PFSK-1 (cell line): ENCODE data around the gene RAP1GAP.

Experiments used
- FOXP2 ChIP-seq: optimal IDR thresholded peaks from 2 replicates; pipeline ENCODE3; 2011; ENCODE audit warnings: borderline replicate concordance, control low read depth, inconsistent platforms; ENCODE audit not compliant: insufficient read depth; ENCODE audit errors: extremely low read length, extremely low read depth
- POLR2AphosphoS5 ChIP-seq: IDR thresholded peaks from 2 replicates; pipeline ENCODE4 v1.6.1; 2012; ENCODE audit warnings: low read depth, mild to moderate bottlenecking, control low read depth, low read length, moderate library complexity
- SIN3A ChIP-seq: IDR thresholded peaks from 2 replicates; pipeline ENCODE4 v1.6.1; 2012; ENCODE audit warnings: mild to moderate bottlenecking, low read length, moderate library complexity, borderline replicate concordance; ENCODE audit not compliant: insufficient read depth
- TAF1 ChIP-seq: IDR thresholded peaks from 2 replicates; pipeline ENCODE4 v1.6.1; 2012; ENCODE audit warnings: low read length, control low read depth, borderline replicate concordance; ENCODE audit not compliant: insufficient read depth
- TF ChIP-seq, protein P1 (sequence below), 2 experiments: IDR thresholded peaks; 2 replicates each; pipeline versions ENCODE4 v1.6.1 to v1.8.0; 2011 to 2012; ENCODE audit warnings: low read depth in 2 of 2, low read length in 2 of 2, control low read depth in 1 of 2, inconsistent platforms in 1 of 2, mild to moderate bottlenecking in 1 of 2, moderate library complexity in 1 of 2; ENCODE audit not compliant: insufficient read depth in 1 of 2

DNA sequence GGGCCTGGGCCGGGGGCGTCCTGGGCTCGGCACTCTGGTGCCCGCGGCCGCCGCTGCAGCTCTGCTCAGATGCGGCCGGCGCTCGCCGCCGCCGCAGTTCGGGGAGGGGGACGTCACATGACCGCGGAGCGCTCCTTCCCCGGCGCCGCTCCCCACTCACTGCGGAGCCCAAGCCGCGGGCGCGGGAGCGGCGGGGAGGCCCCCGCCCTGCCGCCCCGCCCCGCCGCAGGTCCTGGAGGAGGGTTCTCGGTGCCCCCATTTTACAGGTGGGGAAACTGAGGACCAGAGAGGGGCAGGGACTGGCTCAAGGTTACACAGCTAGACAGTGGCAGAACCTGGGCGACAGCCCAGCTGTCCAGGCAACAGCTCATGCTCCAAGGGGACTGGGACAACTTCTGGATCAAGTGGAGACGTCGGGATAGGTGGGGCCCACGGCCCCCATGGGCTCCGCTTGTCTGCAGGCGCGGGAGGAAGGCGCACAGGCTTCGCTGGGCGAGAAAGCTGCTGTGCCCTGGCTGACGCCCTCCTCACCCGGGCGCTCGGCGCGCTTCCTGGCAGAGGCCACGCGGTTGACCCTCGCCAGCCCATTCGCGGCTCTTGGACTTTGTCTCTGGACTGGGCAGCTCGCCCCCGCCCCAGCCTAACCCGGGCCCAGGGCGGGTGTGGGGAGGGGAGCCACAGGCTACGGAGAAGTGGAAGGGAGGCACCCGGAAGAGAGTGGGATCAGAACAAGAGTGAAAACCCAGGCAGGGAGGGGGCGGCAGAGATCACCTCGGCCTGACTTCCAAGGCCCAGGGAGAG, at the start of gene RAP1GAP:
- TF ChIP-seq, protein P1, sequence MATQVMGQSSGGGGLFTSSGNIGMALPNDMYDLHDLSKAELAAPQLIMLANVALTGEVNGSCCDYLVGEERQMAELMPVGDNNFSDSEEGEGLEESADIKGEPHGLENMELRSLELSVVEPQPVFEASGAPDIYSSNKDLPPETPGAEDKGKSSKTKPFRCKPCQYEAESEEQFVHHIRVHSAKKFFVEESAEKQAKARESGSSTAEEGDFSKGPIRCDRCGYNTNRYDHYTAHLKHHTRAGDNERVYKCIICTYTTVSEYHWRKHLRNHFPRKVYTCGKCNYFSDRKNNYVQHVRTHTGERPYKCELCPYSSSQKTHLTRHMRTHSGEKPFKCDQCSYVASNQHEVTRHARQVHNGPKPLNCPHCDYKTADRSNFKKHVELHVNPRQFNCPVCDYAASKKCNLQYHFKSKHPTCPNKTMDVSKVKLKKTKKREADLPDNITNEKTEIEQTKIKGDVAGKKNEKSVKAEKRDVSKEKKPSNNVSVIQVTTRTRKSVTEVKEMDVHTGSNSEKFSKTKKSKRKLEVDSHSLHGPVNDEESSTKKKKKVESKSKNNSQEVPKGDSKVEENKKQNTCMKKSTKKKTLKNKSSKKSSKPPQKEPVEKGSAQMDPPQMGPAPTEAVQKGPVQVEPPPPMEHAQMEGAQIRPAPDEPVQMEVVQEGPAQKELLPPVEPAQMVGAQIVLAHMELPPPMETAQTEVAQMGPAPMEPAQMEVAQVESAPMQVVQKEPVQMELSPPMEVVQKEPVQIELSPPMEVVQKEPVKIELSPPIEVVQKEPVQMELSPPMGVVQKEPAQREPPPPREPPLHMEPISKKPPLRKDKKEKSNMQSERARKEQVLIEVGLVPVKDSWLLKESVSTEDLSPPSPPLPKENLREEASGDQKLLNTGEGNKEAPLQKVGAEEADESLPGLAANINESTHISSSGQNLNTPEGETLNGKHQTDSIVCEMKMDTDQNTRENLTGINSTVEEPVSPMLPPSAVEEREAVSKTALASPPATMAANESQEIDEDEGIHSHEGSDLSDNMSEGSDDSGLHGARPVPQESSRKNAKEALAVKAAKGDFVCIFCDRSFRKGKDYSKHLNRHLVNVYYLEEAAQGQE (IDR thresholded peaks at IDR 0.05; ENCODE audit: insufficient read depth in 1 of 2, low read depth in 2 of 2, low read length in 2 of 2): no peak
- TF ChIP-seq SIN3A: no peak
- no peak for TF ChIP-seq POLR2AphosphoS5
- no peak for TF ChIP-seq TAF1
- TF ChIP-seq FOXP2: no peak
